ENCODE data around the gene GPR151. TPM values are rescaled to one million over a fixed set of nuclear protein-coding genes. Genes with fewer than 3 reads are reported as not detected.
A peak's percentile ranks its signal among the peaks of the same experiment; 100 is the strongest.

Gene GPR151
- total and polyA plus RNA-seq, 2 donors (not counting 1 experiment from before 2014, with no cell fraction given), result not detected

DNA sequence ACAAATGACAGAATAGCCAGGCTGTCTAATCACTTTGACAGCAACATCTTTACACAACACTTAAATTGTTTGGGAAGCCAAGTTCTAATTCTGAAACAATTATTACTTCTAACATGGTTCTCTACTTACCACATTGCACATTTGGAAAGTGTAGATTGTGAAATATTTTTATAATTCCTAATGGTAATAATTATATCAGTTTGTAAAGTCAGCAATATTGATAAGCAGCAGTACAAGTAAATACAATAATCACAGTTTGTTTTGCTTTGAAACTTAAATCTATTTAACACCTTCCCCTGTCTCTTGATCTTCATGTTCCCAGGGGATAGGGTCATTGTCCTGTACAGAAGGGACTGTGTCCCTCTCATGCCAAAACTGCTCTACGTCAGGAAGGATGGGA is 1.4 kb downstream of the GPR151 start:
- Histone ChIP-seq H3K36me3 (ENCODE audit: control insufficient read depth, insufficient read depth, low read length) (peaks cover 2% of the 10 kb centered on the region), H4K20me1 (ENCODE audit: control insufficient read depth, extremely low read depth, insufficient read depth, low read length) (no peaks in the 10 kb centered on the region), H3K4me2 (ENCODE audit: extremely low read depth, insufficient read depth, low read length) (no peak overlapping the region), H3K27ac (ENCODE audit: insufficient read depth, low read length) (no peak overlapping the region), H3K79me2 (ENCODE audit: control insufficient read depth, insufficient read depth, low read length) (no peaks in the 10 kb centered on the region), H3K9me3 (ENCODE audit: control insufficient read depth, insufficient read depth, low read depth, low read length) (no peaks in the 10 kb centered on the region), H2AFZ (ENCODE audit: low read length) (no peak overlapping the region), H3K4me1 (ENCODE audit: control insufficient read depth, extremely low read depth, insufficient read depth, low read length) (no peaks in the 10 kb centered on the region), H3K27me3 (ENCODE audit: control insufficient read depth, insufficient read depth, low read length) (no peaks in the 10 kb centered on the region), H3K4me3 (replicated peaks in 1 of 4; ENCODE audit: control extremely low read depth in 1 of 4, insufficient read depth in 1 of 4, low read depth in 3 of 4, low read length in 4 of 4) (no peak overlapping the region), H3K9ac (ENCODE audit: insufficient read depth, low read length) (no peak overlapping the region)
- TF ChIP-seq, protein P1, sequence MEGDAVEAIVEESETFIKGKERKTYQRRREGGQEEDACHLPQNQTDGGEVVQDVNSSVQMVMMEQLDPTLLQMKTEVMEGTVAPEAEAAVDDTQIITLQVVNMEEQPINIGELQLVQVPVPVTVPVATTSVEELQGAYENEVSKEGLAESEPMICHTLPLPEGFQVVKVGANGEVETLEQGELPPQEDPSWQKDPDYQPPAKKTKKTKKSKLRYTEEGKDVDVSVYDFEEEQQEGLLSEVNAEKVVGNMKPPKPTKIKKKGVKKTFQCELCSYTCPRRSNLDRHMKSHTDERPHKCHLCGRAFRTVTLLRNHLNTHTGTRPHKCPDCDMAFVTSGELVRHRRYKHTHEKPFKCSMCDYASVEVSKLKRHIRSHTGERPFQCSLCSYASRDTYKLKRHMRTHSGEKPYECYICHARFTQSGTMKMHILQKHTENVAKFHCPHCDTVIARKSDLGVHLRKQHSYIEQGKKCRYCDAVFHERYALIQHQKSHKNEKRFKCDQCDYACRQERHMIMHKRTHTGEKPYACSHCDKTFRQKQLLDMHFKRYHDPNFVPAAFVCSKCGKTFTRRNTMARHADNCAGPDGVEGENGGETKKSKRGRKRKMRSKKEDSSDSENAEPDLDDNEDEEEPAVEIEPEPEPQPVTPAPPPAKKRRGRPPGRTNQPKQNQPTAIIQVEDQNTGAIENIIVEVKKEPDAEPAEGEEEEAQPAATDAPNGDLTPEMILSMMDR (conservative IDR thresholded peaks at IDR 0.05 in 1 of 2, IDR thresholded peaks at IDR 0.05 in 1 of 2; ENCODE audit: low read depth in 1 of 2, low read length in 2 of 2), result no peak
- TF ChIP-seq EZH2 (IDR thresholded peaks at IDR 0.05; ENCODE audit: low read length, missing control alignments), result no peak
- no peak for DNase-seq (ENCODE audit: low read depth in 2 of 2)

DNA sequence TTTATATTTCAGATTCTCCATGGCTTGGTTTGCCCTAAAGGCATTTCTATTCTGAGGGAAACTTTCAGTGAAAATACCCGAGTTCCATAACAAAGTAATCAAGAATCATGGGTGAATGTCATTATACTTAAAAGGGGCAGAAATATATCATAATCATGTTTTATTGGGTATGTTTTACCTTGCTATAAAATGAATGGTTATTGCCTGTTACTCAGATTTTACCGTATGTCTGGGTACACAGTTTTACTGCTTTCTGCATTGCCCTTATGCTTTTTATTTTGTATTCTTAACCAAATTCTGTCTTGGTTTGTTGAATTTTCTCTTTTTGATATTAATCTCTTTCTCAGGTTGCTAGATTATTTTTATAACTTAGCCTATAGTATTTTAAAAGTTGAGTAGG is 2.5 kb downstream of the GPR151 start:
- peaks cover 2% of the 10 kb centered on the region for H3K36me3 ChIP-seq (ENCODE audit: control insufficient read depth, insufficient read depth, low read length)
- H3K4me3 ChIP-seq (replicated peaks in 1 of 4; ENCODE audit: control extremely low read depth in 1 of 4, insufficient read depth in 1 of 4, low read depth in 3 of 4, low read length in 4 of 4), result no peak overlapping the region
- no peak overlapping the region for H3K27ac ChIP-seq (ENCODE audit: insufficient read depth, low read length)
- H2AFZ ChIP-seq (ENCODE audit: low read length), result no peak overlapping the region
- no peaks in the 10 kb centered on the region for H4K20me1 ChIP-seq (ENCODE audit: control insufficient read depth, extremely low read depth, insufficient read depth, low read length)
- no peaks in the 10 kb centered on the region for H3K9me3 ChIP-seq (ENCODE audit: control insufficient read depth, insufficient read depth, low read depth, low read length)
- no peak for DNase-seq (ENCODE audit: low read depth in 2 of 2)
- TF ChIP-seq, protein P1 (conservative IDR thresholded peaks at IDR 0.05 in 1 of 2, IDR thresholded peaks at IDR 0.05 in 1 of 2; ENCODE audit: low read depth in 1 of 2, low read length in 2 of 2), result no peak
- no peak for TF ChIP-seq EZH2 (IDR thresholded peaks at IDR 0.05; ENCODE audit: low read length, missing control alignments)
- H3K9ac ChIP-seq (ENCODE audit: insufficient read depth, low read length), result no peak overlapping the region
- no peaks in the 10 kb centered on the region for H3K27me3 ChIP-seq (ENCODE audit: control insufficient read depth, insufficient read depth, low read length)
- no peaks in the 10 kb centered on the region for H3K4me1 ChIP-seq (ENCODE audit: control insufficient read depth, extremely low read depth, insufficient read depth, low read length)
- H3K4me2 ChIP-seq (ENCODE audit: extremely low read depth, insufficient read depth, low read length), result no peak overlapping the region
- H3K79me2 ChIP-seq (ENCODE audit: control insufficient read depth, insufficient read depth, low read length), result no peaks in the 10 kb centered on the region

DNA sequence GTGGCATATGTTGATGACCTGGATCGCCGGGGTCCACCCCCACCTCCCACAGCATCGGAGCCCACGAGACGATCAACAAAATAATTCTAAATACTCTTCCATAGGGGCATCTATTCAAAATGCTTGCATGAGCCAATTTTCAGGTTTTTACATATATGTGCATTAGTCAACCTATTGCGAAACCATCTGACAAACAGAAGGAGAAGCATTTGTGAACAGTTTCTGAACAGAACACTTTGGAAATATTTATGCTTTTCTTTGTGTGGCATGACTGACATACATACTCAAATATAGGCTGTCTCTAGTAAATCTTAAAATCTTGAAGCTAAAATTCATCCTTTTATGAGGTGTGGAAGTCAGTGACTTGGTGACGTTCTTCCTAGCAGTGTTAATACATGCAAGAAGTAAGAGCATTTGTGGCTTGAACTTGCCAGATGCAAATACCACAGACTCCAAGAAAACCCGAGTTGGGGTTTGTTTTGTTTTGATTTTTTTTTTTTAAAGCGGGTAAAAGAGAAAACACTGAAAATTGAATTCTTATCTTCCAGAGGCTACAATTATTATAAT is 5.3 kb downstream of the GPR151 start:
- Histone ChIP-seq H3K9ac (ENCODE audit: insufficient read depth, low read length) (no peak overlapping the region), H3K27ac (ENCODE audit: insufficient read depth, low read length) (no peak overlapping the region), H3K4me3 (replicated peaks in 1 of 4; ENCODE audit: control extremely low read depth in 1 of 4, insufficient read depth in 1 of 4, low read depth in 3 of 4, low read length in 4 of 4) (no peak overlapping the region), H3K4me2 (ENCODE audit: extremely low read depth, insufficient read depth, low read length) (no peak overlapping the region), H3K79me2 (ENCODE audit: control insufficient read depth, insufficient read depth, low read length) (no peaks in the 10 kb centered on the region), H3K27me3 (ENCODE audit: control insufficient read depth, insufficient read depth, low read length) (no peaks in the 10 kb centered on the region), H3K9me3 (ENCODE audit: control insufficient read depth, insufficient read depth, low read depth, low read length) (no peaks in the 10 kb centered on the region), H4K20me1 (ENCODE audit: control insufficient read depth, extremely low read depth, insufficient read depth, low read length) (no peaks in the 10 kb centered on the region), H3K4me1 (ENCODE audit: control insufficient read depth, extremely low read depth, insufficient read depth, low read length) (no peaks in the 10 kb centered on the region), H2AFZ (ENCODE audit: low read length) (no peak overlapping the region), H3K36me3 (ENCODE audit: control insufficient read depth, insufficient read depth, low read length) (peaks cover 6% of the 10 kb centered on the region)
- DNase-seq (ENCODE audit: low read depth in 2 of 2), result peak; percentile 8 to 66
- TF ChIP-seq EZH2 (IDR thresholded peaks at IDR 0.05; ENCODE audit: low read length, missing control alignments), result no peak
- TF ChIP-seq, protein P1 (conservative IDR thresholded peaks at IDR 0.05 in 1 of 2, IDR thresholded peaks at IDR 0.05 in 1 of 2; ENCODE audit: low read depth in 1 of 2, low read length in 2 of 2), result no peak
